ENCODE measurements around the gene KCNC1.

Gene KCNC1

GRCh38 chr11:17828311-17828751 is 93.8 kb downstream of the KCNC1 start:
- Histone ChIP-seq H3K9ac (no peak overlapping the region), H3K27ac (no peak overlapping the region), H3K27me3 (ENCODE audit: control insufficient read depth, insufficient read depth, low read length) (no peaks in the 10 kb centered on the region), H3K4me1 (no peaks in the 10 kb centered on the region), H3K36me3 (ENCODE audit: control insufficient read depth, insufficient read depth, low read length) (no peaks in the 10 kb centered on the region), H3K4me2 (ENCODE audit: low read length) (no peak overlapping the region), H3K79me2 (no peaks in the 10 kb centered on the region), H3K9me3 (ENCODE audit: control insufficient read depth, low read length) (no peaks in the 10 kb centered on the region), H3K4me3 (ENCODE audit: low read depth, low read length) (no peak overlapping the region), H2AFZ (no peak overlapping the region)
- no peak for TF ChIP-seq CTCF (IDR thresholded peaks at IDR 0.05)

- Histone ChIP-seq H3K27ac (no peak overlapping the region), H3K4me1 (no peaks in the 10 kb centered on the region), H3K9me3 (ENCODE audit: control insufficient read depth, low read length) (no peaks in the 10 kb centered on the region), H3K79me2 (no peaks in the 10 kb centered on the region), H3K27me3 (ENCODE audit: control insufficient read depth, insufficient read depth, low read length) (no peaks in the 10 kb centered on the region), H3K4me2 (ENCODE audit: low read length) (no peak overlapping the region), H3K9ac (no peak overlapping the region), H2AFZ (no peak overlapping the region), H3K36me3 (ENCODE audit: control insufficient read depth, insufficient read depth, low read length) (no peaks in the 10 kb centered on the region), H3K4me3 (ENCODE audit: low read depth, low read length) (no peak overlapping the region)
- TF ChIP-seq CTCF (IDR thresholded peaks at IDR 0.05): no peak
These were observed 96.6 kb downstream of the KCNC1 start for GRCh38 chr11:17831228-17831627.

- TF ChIP-seq CTCF (IDR thresholded peaks at IDR 0.05): no peak
These were observed 97.3 kb downstream of the KCNC1 start for GRCh38 chr11:17831883-17832282.

More at GRCh38 chr11:17831883-17832282, 97.3 kb downstream of the KCNC1 start:
- H3K27ac ChIP-seq: no peak overlapping the region
- H2AFZ ChIP-seq: no peak overlapping the region
- no peaks in the 10 kb centered on the region for H3K79me2 ChIP-seq
- H3K27me3 ChIP-seq (ENCODE audit: control insufficient read depth, insufficient read depth, low read length): no peaks in the 10 kb centered on the region
- H3K9me3 ChIP-seq (ENCODE audit: control insufficient read depth, low read length): no peaks in the 10 kb centered on the region
- H3K4me2 ChIP-seq (ENCODE audit: low read length): no peak overlapping the region
- H3K9ac ChIP-seq: no peak overlapping the region
- H3K36me3 ChIP-seq (ENCODE audit: control insufficient read depth, insufficient read depth, low read length): no peaks in the 10 kb centered on the region
- H3K4me1 ChIP-seq: no peaks in the 10 kb centered on the region
- H3K4me3 ChIP-seq (ENCODE audit: low read depth, low read length): no peak overlapping the region
